HG02938 (cell line): ENCODE measurements around the gene ZNF593OS.

Experiments used
- ATAC-seq: cut with Tn5 transposase; IDR thresholded peaks from one replicate; pipeline ENCODE4 v1.9.1; 2021; ENCODE audit warnings: mild to moderate bottlenecking, moderate library complexity; ENCODE audit not compliant: unreplicated experiment

The ZNF593OS gene

GRCh38 chr1:26160527-26161414, 10.9 kb downstream of the ZNF593OS start:
- ATAC-seq = no peak

GRCh38 chr1:26159743-26160039, 11.9 kb downstream of the ZNF593OS start:
- ATAC-seq = no peak

GRCh38 chr1:26158908-26159742, 12.5 kb downstream of the ZNF593OS start, which contains the start of gene FAM110D:
TSS of gene FAM110D (plus strand) at chr1:26159079. CDS start at chr1:26161292, 2,213 bp downstream.
- no peak for ATAC-seq

GRCh38 chr1:26158271-26158907, 13.2 kb downstream of the ZNF593OS start:
- ATAC-seq = no peak

- ATAC-seq = no peak
Measured at GRCh38 chr1:26156285-26157038, 15.2 kb downstream of the ZNF593OS start.

- no peak for ATAC-seq
Measured at GRCh38 chr1:26155370-26156284, 16.0 kb downstream of the ZNF593OS start.

GRCh38 chr1:26154750-26155149, 16.9 kb downstream of the ZNF593OS start:
- ATAC-seq = no peak

- no peak for ATAC-seq
Measured at GRCh38 chr1:26153966-26154532, 17.6 kb downstream of the ZNF593OS start.

- ATAC-seq = no peak
Measured at GRCh38 chr1:26148887-26149286, 22.7 kb downstream of the ZNF593OS start.

- no peak for ATAC-seq
Measured at GRCh38 chr1:26145960-26146294, 25.7 kb downstream of the ZNF593OS start.

GRCh38 chr1:26145041-26145959, 26.3 kb downstream of the ZNF593OS start:
- ATAC-seq = no peak

GRCh38 chr1:26142159-26142558, 29.5 kb downstream of the ZNF593OS start:
- ATAC-seq = no peak

GRCh38 chr1:26138974-26139558, 32.6 kb downstream of the ZNF593OS start:
- no peak for ATAC-seq

- ATAC-seq = no peak
Measured at GRCh38 chr1:26134466-26134865, 37.2 kb downstream of the ZNF593OS start.

- no peak for ATAC-seq
Measured at GRCh38 chr1:26132834-26133167, 38.8 kb downstream of the ZNF593OS start.

- ATAC-seq = no peak
Measured at GRCh38 chr1:26132128-26132833, 39.4 kb downstream of the ZNF593OS start.

- ATAC-seq = no peak
Measured at GRCh38 chr1:26130695-26131094, 40.9 kb downstream of the ZNF593OS start.

- ATAC-seq = no peak
Measured at GRCh38 chr1:26129778-26130177, 41.9 kb downstream of the ZNF593OS start.
